Keratinocyte (primary cell): ENCODE results near the gene HSBP1. TPM values are rescaled to one million over a fixed set of nuclear protein-coding genes. Genes with fewer than 3 reads are reported as not detected.

ENCODE experiments used
- DNase-seq: peaks from one replicate; pipeline ENCODE4 v3.0.0-alpha.2; 2011; ENCODE audit warnings: low read depth, missing footprints, low spot score
- FAIRE-seq: peaks from 2 replicates; lab custom pipeline; 2011; peaks lifted over from hg19 to GRCh38; lab: Jason Lieb, UNC
- H2AFZ ChIP-seq: 2 replicates; pipeline ENCODE4 v1.6.0; 2012; ENCODE audit warnings: low read length, control low read depth, inconsistent platforms; ENCODE audit not compliant: control insufficient read depth
- H3K27ac ChIP-seq: 2 replicates; pipeline ENCODE4 v1.5.1; 2011; ENCODE audit warnings: low read length; ENCODE audit not compliant: control insufficient read depth, insufficient read depth
- H3K27me3 ChIP-seq: 3 replicates; pipeline ENCODE4 v1.6.0; 2011; ENCODE audit warnings: low read length; ENCODE audit not compliant: control insufficient read depth, insufficient read depth; ENCODE audit errors: extremely low read depth
- H3K36me3 ChIP-seq, 2 experiments: 2 replicates in 1 of 2; 3 replicates in 1 of 2; pipeline ENCODE4 v1.5.1; 2011; ENCODE audit warnings: low read length in 2 of 2, mild to moderate bottlenecking in 1 of 2; ENCODE audit not compliant: control insufficient read depth in 2 of 2, insufficient read depth in 2 of 2; ENCODE audit errors: extremely low read depth in 1 of 2
- H3K4me1 ChIP-seq: 3 replicates; pipeline ENCODE4 v1.5.1; 2011; ENCODE audit warnings: low read length; ENCODE audit not compliant: control insufficient read depth, insufficient read depth; ENCODE audit errors: extremely low read depth
- H3K4me2 ChIP-seq: 3 replicates; pipeline ENCODE4 v1.6.0; 2011; ENCODE audit warnings: low read depth, low read length; ENCODE audit not compliant: control insufficient read depth, insufficient read depth; ENCODE audit errors: extremely low read depth
- H3K4me3 ChIP-seq, 3 experiments: fragments of 200-600 bp in 1 of 3; sonication (generic) in 1 of 3; 2 replicates in 2 of 3; 3 replicates in 1 of 3; pipeline ENCODE4 v1.5.1; 2011 to 2016; ENCODE audit warnings: low read length in 3 of 3, mild to moderate bottlenecking in 3 of 3, control low read depth in 2 of 3, inconsistent platforms in 1 of 3, low read depth in 1 of 3, mixed read lengths in 1 of 3, mixed run types in 1 of 3, moderate library complexity in 1 of 3; ENCODE audit not compliant: control insufficient read depth in 2 of 3, insufficient read depth in 2 of 3; ENCODE audit errors: extremely low read depth in 1 of 3
- H3K79me2 ChIP-seq: 2 replicates; pipeline ENCODE4 v1.6.0; 2012; ENCODE audit warnings: low read length; ENCODE audit not compliant: control insufficient read depth, insufficient read depth
- H3K9ac ChIP-seq: 3 replicates; pipeline ENCODE4 v1.6.0; 2011; ENCODE audit warnings: low read length; ENCODE audit not compliant: control insufficient read depth, insufficient read depth; ENCODE audit errors: extremely low read depth
- H3K9me1 ChIP-seq: 3 replicates; pipeline ENCODE4 v1.6.0; 2011; ENCODE audit warnings: low read length; ENCODE audit not compliant: control insufficient read depth, insufficient read depth; ENCODE audit errors: extremely low read depth
- H3K9me3 ChIP-seq: 2 replicates; pipeline ENCODE4 v1.5.1; 2012; ENCODE audit warnings: low read depth, low read length; ENCODE audit not compliant: control insufficient read depth
- H4K20me1 ChIP-seq: 3 replicates; pipeline ENCODE4 v1.6.0; 2011; ENCODE audit warnings: low read length; ENCODE audit not compliant: control insufficient read depth, insufficient read depth; ENCODE audit errors: extremely low read depth
- CTCF ChIP-seq, 3 experiments: IDR thresholded peaks in 1 of 3; conservative IDR thresholded peaks in 1 of 3; optimal IDR thresholded peaks in 1 of 3; 2 replicates in 2 of 3; 3 replicates in 1 of 3; pipeline versions ENCODE3 to v1.5.1; 2011; ENCODE audit warnings: low read length in 3 of 3, mild to moderate bottlenecking in 3 of 3, moderate library complexity in 2 of 3, control low read depth in 1 of 3, inconsistent platforms in 1 of 3; ENCODE audit not compliant: insufficient read depth in 2 of 3; ENCODE audit errors: extremely low read depth in 1 of 3
- EZH2 ChIP-seq: IDR thresholded peaks from one replicate; pipeline ENCODE4 v1.6.1; 2012; ENCODE audit warnings: inconsistent platforms, mild to moderate bottlenecking, low read length, moderate library complexity
- dilution Hi-C: fragments of 300-500 bp; cut with MboI; formaldehyde crosslinking; loops from one replicate; pipeline ENCODE4 v1.7.0; 2020; ENCODE audit warnings: low sequenced_read_pairs; ENCODE audit not compliant: extremely low pct_ligation_motif_present
- polyA plus RNA-seq, 5 experiments: library from polyadenylated mRNA; depleted of rRNA in 3 of 5; stranded (reverse) in 3 of 5; stranded (forward) in 1 of 5; unstranded in 1 of 5; fragments of >200 nt; gene quantifications; 1 replicate in 1 of 5; 2 replicates in 3 of 5; 3 replicates in 1 of 5; pipeline versions ENCODE4 v1.2.1 to v1.2.3, GENCODE V29; 2011 to 2012; ENCODE audit warnings: missing spikeins in 2 of 5, low read depth in 1 of 5, low replicate concordance in 1 of 5

HSBP1 gene
- polyA plus RNA-seq, 1 donor (not counting 4 experiments of a cell fraction or from before 2014, with no cell fraction given): 264 TPM

GRCh38 chr16:83830091-83830768 lies 22.5 kb downstream of the HSBP1 start:
- dilution Hi-C loops: no loop called here
- Histone ChIP-seq H3K4me3 (no peak overlapping the region), H3K27me3 (peaks cover 9% of the 10 kb centered on the region), H3K9me3 (no peaks in the 10 kb centered on the region), H3K9me1 (no peaks in the 10 kb centered on the region), H3K4me1 (peaks cover 3% of the 10 kb centered on the region), H3K27ac (no peak overlapping the region), H3K36me3 (no peaks in the 10 kb centered on the region), H4K20me1 (no peaks in the 10 kb centered on the region), H2AFZ (no peak overlapping the region), H3K4me2 (no peak overlapping the region), H3K79me2 (no peaks in the 10 kb centered on the region), H3K9ac (no peak overlapping the region)
- DNase-seq: no peak
- no peak for FAIRE-seq
- no peak for TF ChIP-seq EZH2
- no peak for TF ChIP-seq CTCF (optimal IDR thresholded peaks at IDR 0.05 in 1 of 3, IDR thresholded peaks at IDR 0.05 in 1 of 3, conservative IDR thresholded peaks at IDR 0.05 in 1 of 3; ENCODE audit: extremely low read depth in 1 of 3, insufficient read depth in 2 of 3, low read length in 3 of 3)

GRCh38 chr16:83830769-83831455 lies 23.1 kb downstream of the HSBP1 start:
- no peak for FAIRE-seq
- TF ChIP-seq CTCF (optimal IDR thresholded peaks at IDR 0.05 in 1 of 3, IDR thresholded peaks at IDR 0.05 in 1 of 3, conservative IDR thresholded peaks at IDR 0.05 in 1 of 3; ENCODE audit: extremely low read depth in 1 of 3, insufficient read depth in 2 of 3, low read length in 3 of 3) (no peak), EZH2 (no peak)
- no peak for DNase-seq
- no peaks in the 10 kb centered on the region for H3K36me3 ChIP-seq
- peaks cover 5% of the 10 kb centered on the region for H3K4me1 ChIP-seq
- peaks cover 9% of the 10 kb centered on the region for H3K27me3 ChIP-seq
- H3K4me2 ChIP-seq: no peak overlapping the region
- H3K4me3 ChIP-seq: no peak overlapping the region
- H3K9me3 ChIP-seq: no peaks in the 10 kb centered on the region
- no peak overlapping the region for H2AFZ ChIP-seq
- no peaks in the 10 kb centered on the region for H4K20me1 ChIP-seq
- no peaks in the 10 kb centered on the region for H3K9me1 ChIP-seq
- H3K27ac ChIP-seq: no peak overlapping the region
- no peak overlapping the region for H3K9ac ChIP-seq
- dilution Hi-C loops: no loop called here
- no peaks in the 10 kb centered on the region for H3K79me2 ChIP-seq
